Measurements from ENCODE around the gene ASGR2. TPM values are rescaled to one million over a fixed set of nuclear protein-coding genes. Genes with fewer than 3 reads are reported as not detected.

ASGR2 gene
- polyA plus RNA-seq, 1 donor (not counting 4 experiments of a cell fraction or from before 2014, with no cell fraction given): not detected

- Histone ChIP-seq H3K4me1 (ENCODE audit: control insufficient read depth, extremely low read depth, insufficient read depth, low read length) (peaks cover 14% of the 10 kb centered on the region), H4K20me1 (ENCODE audit: control insufficient read depth, extremely low read depth, insufficient read depth, low read length) (no peaks in the 10 kb centered on the region), H3K4me3 (ENCODE audit: control insufficient read depth in 2 of 3, extremely low read depth in 1 of 3, insufficient read depth in 2 of 3, low read depth in 1 of 3, low read length in 3 of 3) (no peak overlapping the region), H3K27ac (ENCODE audit: control insufficient read depth, insufficient read depth, low read length) (no peak overlapping the region), H3K4me2 (ENCODE audit: control insufficient read depth, extremely low read depth, insufficient read depth, low read depth, low read length) (peak overlapping the region; percentile 35), H3K79me2 (ENCODE audit: control insufficient read depth, insufficient read depth, low read length) (no peaks in the 10 kb centered on the region), H3K9me3 (ENCODE audit: control insufficient read depth, low read depth, low read length) (no peaks in the 10 kb centered on the region), H3K36me3 (ENCODE audit: control insufficient read depth in 2 of 2, extremely low read depth in 1 of 2, insufficient read depth in 2 of 2, low read length in 2 of 2) (no peaks in the 10 kb centered on the region), H3K27me3 (ENCODE audit: control insufficient read depth, extremely low read depth, insufficient read depth, low read length) (peaks cover 17% of the 10 kb centered on the region), H2AFZ (ENCODE audit: control insufficient read depth, low read length) (peak overlapping the region; percentile 4), H3K9me1 (ENCODE audit: control insufficient read depth, extremely low read depth, insufficient read depth, low read length) (no peaks in the 10 kb centered on the region), H3K9ac (ENCODE audit: control insufficient read depth, extremely low read depth, insufficient read depth, low read length) (no peak overlapping the region)
- DNase-seq (ENCODE audit: low read depth, low spot score) (no peak), FAIRE-seq (peak; percentile 57)
- TF ChIP-seq CTCF (optimal IDR thresholded peaks at IDR 0.05 in 1 of 3, IDR thresholded peaks at IDR 0.05 in 1 of 3, conservative IDR thresholded peaks at IDR 0.05 in 1 of 3; ENCODE audit: extremely low read depth in 1 of 3, insufficient read depth in 2 of 3, low read length in 3 of 3): no peak
- no peak for TF ChIP-seq EZH2 (IDR thresholded peaks at IDR 0.05; ENCODE audit: low read length)
- dilution Hi-C loops (cut with MboI; ENCODE audit: extremely low pct_ligation_motif_present, low sequenced_read_pairs): no loop called here
Measured at GRCh38 chr17:7141824-7142223, 27.2 kb upstream of the ASGR2 start.

- DNase-seq (ENCODE audit: low read depth, low spot score): no peak
- H3K9me1 ChIP-seq (ENCODE audit: control insufficient read depth, extremely low read depth, insufficient read depth, low read length): no peaks in the 10 kb centered on the region
- no peak for TF ChIP-seq CTCF (optimal IDR thresholded peaks at IDR 0.05 in 1 of 3, IDR thresholded peaks at IDR 0.05 in 1 of 3, conservative IDR thresholded peaks at IDR 0.05 in 1 of 3; ENCODE audit: extremely low read depth in 1 of 3, insufficient read depth in 2 of 3, low read length in 3 of 3)
- no peak for TF ChIP-seq EZH2 (IDR thresholded peaks at IDR 0.05; ENCODE audit: low read length)
- H3K4me3 ChIP-seq (ENCODE audit: control insufficient read depth in 2 of 3, extremely low read depth in 1 of 3, insufficient read depth in 2 of 3, low read depth in 1 of 3, low read length in 3 of 3): no peak overlapping the region
- no peaks in the 10 kb centered on the region for H3K79me2 ChIP-seq (ENCODE audit: control insufficient read depth, insufficient read depth, low read length)
- no peak overlapping the region for H2AFZ ChIP-seq (ENCODE audit: control insufficient read depth, low read length)
- no peaks in the 10 kb centered on the region for H4K20me1 ChIP-seq (ENCODE audit: control insufficient read depth, extremely low read depth, insufficient read depth, low read length)
- dilution Hi-C loops (cut with MboI; ENCODE audit: extremely low pct_ligation_motif_present, low sequenced_read_pairs): no loop called here
- no peak for FAIRE-seq
- H3K36me3 ChIP-seq (ENCODE audit: control insufficient read depth in 2 of 2, extremely low read depth in 1 of 2, insufficient read depth in 2 of 2, low read length in 2 of 2): no peaks in the 10 kb centered on the region
- H3K27me3 ChIP-seq (ENCODE audit: control insufficient read depth, extremely low read depth, insufficient read depth, low read length): peaks cover 21% of the 10 kb centered on the region
- H3K4me1 ChIP-seq (ENCODE audit: control insufficient read depth, extremely low read depth, insufficient read depth, low read length): peaks cover 14% of the 10 kb centered on the region
- H3K4me2 ChIP-seq (ENCODE audit: control insufficient read depth, extremely low read depth, insufficient read depth, low read depth, low read length): no peak overlapping the region
- H3K27ac ChIP-seq (ENCODE audit: control insufficient read depth, insufficient read depth, low read length): no peak overlapping the region
- H3K9me3 ChIP-seq (ENCODE audit: control insufficient read depth, low read depth, low read length): no peaks in the 10 kb centered on the region
- H3K9ac ChIP-seq (ENCODE audit: control insufficient read depth, extremely low read depth, insufficient read depth, low read length): no peak overlapping the region
Measured at GRCh38 chr17:7139400-7139799, 24.8 kb upstream of the ASGR2 start.

All from keratinocyte (primary cell).